Mucosa of stomach (tissue), 1 donor: ENCODE results near the gene TOMM70.
A peak's percentile ranks its signal among the peaks of the same experiment; 100 is the strongest.
"Not testable (repeated sequence)": the region's sequence is repeated elsewhere in the genome, so short reads cannot be mapped to it uniquely, and the experiment has no call there.

ENCODE experiments used
- H3K27me3 ChIP-seq: one replicate; pipeline ENCODE4 v1.7.0; 2013; ENCODE audit warnings: mild to moderate bottlenecking, low read length; ENCODE audit not compliant: control insufficient read depth, insufficient read depth
- H3K36me3 ChIP-seq: one replicate; pipeline ENCODE4 v1.7.0; 2013; ENCODE audit warnings: low read length; ENCODE audit not compliant: control insufficient read depth, insufficient read depth
- H3K4me1 ChIP-seq: one replicate; pipeline ENCODE4 v1.7.0; 2013; ENCODE audit warnings: mild to moderate bottlenecking, low read length; ENCODE audit not compliant: control insufficient read depth, insufficient read depth
- H3K4me3 ChIP-seq: one replicate; pipeline ENCODE4 v1.7.0; 2013; ENCODE audit warnings: low read length
- H3K9ac ChIP-seq: one replicate; pipeline ENCODE4 v1.7.0; 2013; ENCODE audit warnings: mild to moderate bottlenecking, low read length, moderate library complexity
- H3K9me3 ChIP-seq: one replicate; pipeline ENCODE4 v1.7.0; 2013; ENCODE audit warnings: mild to moderate bottlenecking, low read length, moderate library complexity; ENCODE audit not compliant: control insufficient read depth
- donor health status: Pancreatic carcinoma.

TOMM70 gene

DNA sequence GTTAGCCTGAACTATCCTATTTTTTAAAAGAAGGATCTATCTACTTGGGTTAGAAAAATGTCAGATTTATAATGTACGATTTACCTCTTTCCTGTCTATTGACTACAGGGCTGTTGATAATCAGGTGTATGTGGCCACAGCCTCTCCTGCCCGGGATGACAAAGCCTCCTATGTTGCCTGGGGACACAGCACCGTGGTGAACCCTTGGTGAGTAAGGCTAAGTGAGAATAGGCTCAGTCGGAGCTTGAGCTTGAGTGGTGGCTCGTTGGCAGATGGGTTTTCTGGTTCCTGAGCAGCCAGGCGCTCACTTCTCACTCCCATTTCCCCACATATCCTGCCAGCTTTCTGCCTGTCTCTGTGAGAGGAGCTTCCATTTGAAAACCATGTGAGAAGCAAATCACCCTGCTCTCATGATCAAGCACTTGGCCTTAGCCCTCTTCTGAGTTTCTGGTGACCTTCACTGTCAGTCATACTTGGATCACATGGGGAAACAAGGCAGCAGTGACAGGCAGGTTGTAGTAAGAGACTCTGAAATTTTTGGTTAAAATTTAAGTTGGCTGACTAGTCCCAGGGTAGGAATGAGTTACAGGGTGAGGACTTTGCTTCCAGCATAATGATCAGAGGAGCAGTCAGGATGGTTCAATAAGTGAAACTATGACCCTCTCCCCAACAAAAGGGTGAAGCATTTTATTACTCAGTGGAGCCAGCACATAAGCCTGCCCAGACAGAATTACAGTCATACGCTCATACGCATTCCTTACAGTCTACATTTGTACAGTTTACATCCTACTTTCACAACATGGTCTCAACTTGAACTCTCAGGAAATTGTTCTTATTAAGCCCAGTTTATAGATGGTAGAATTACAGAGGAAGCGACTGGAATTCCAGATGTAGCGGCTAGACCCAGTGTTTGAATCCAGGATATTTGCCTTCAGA, 48.3 kb downstream of the TOMM70 start:
- no peaks in the 10 kb centered on the region for H3K4me1 ChIP-seq
- no peaks in the 10 kb centered on the region for H3K36me3 ChIP-seq
- H3K9ac ChIP-seq = no peak overlapping the region
- no peaks in the 10 kb centered on the region for H3K27me3 ChIP-seq
- no peaks in the 10 kb centered on the region for H3K9me3 ChIP-seq
- no peak overlapping the region for H3K4me3 ChIP-seq

DNA sequence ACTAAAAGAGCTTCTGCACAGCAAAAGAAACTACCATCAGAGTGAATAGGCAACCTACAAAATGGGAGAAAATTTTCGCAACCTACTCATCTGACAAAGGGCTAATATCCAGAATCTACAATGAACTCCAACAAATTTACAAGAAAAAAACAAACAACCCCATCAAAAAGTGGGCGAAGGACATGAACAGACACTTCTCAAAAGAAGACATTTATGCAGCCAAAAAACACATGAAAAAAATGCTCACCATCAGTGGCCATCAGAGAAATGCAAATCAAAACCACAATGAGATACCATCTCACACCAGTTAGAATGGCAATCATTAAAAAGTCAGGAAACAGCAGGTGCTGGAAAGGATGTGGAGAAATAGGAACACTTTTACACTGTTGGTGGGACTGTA, 49.1 kb downstream of the TOMM70 start:
- H3K36me3 ChIP-seq, H3K27me3 ChIP-seq, H3K4me1 ChIP-seq: not testable (repeated sequence)

GRCh38 chr3:100348727-100349126, 52.2 kb downstream of the TOMM70 start:
- Histone ChIP-seq H3K36me3 (peaks cover 10% of the 10 kb centered on the region), H3K4me1 (no peaks in the 10 kb centered on the region), H3K9ac (no peak overlapping the region), H3K27me3 (no peaks in the 10 kb centered on the region), H3K4me3 (no peak overlapping the region), H3K9me3 (no peaks in the 10 kb centered on the region)

More for the DNA sequence above, 49.1 kb downstream of the TOMM70 start:
- not testable (repeated sequence) for H3K9me3 ChIP-seq, H3K4me3 ChIP-seq, H3K9ac ChIP-seq

DNA sequence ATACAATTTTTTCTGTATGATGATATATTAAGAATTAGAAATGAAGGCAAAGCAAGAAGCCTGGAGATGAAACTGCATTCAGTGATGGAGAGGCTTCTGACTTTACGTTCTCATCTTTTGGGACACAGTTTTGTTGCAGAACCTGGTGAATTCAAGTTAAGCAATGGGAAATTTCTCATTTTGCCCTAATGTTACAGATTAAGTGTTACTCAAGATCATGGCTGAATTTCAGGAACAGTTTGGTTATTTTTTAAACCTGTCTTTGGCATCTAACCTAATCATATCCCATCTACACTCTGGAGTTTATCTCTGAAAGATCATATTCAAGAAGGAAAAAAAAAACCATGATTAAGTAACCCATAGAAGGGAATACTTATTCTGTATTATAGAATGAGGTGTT, 60.4 kb downstream of the TOMM70 start:
- H3K9ac ChIP-seq = no peak overlapping the region
- no peaks in the 10 kb centered on the region for H3K9me3 ChIP-seq
- H3K4me3 ChIP-seq = no peak overlapping the region
- H3K36me3 ChIP-seq = peaks cover 5% of the 10 kb centered on the region
- peaks cover 4% of the 10 kb centered on the region for H3K4me1 ChIP-seq
- no peaks in the 10 kb centered on the region for H3K27me3 ChIP-seq

- peaks cover 7% of the 10 kb centered on the region for H3K4me1 ChIP-seq
- peaks cover 5% of the 10 kb centered on the region for H3K36me3 ChIP-seq
- no peaks in the 10 kb centered on the region for H3K27me3 ChIP-seq
- H3K4me3 ChIP-seq = no peak overlapping the region
- no peak overlapping the region for H3K9ac ChIP-seq
- no peaks in the 10 kb centered on the region for H3K9me3 ChIP-seq
These were observed 61.1 kb downstream of the TOMM70 start for GRCh38 chr3:100339786-100340185.

GRCh38 chr3:100338911-100339310, 62.0 kb downstream of the TOMM70 start:
- H3K36me3 ChIP-seq = peaks cover 2% of the 10 kb centered on the region
- H3K4me1 ChIP-seq = peaks cover 7% of the 10 kb centered on the region
- no peaks in the 10 kb centered on the region for H3K27me3 ChIP-seq
- H3K9ac ChIP-seq = no peak overlapping the region
- H3K4me3 ChIP-seq = no peak overlapping the region
- H3K9me3 ChIP-seq = no peaks in the 10 kb centered on the region

DNA sequence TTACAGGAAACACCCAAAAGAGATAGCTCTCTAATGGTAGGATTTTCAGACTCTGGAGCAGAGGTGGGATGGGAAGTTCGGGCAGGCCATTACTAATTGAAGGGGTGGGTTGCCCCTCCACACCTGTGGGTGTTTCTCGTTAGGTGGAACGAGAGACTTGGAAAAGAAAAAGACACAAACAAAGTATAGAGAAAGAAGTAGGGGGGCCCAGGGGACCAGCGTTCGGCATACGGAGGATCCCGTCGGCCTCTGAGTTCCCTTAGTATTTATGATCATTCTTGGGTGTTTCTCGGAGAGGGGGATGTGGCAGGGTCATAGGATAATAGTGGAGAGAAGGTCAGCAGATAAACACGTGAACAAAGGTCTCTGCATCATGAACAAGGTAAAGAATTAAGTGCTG, 64.7 kb downstream of the TOMM70 start:
- H3K4me1 ChIP-seq, H3K9ac ChIP-seq, H3K4me3 ChIP-seq, H3K9me3 ChIP-seq, H3K36me3 ChIP-seq, H3K27me3 ChIP-seq: not testable (repeated sequence)

- peak overlapping the region; percentile 48 for H3K4me3 ChIP-seq
- H3K9ac ChIP-seq = peak overlapping the region; percentile 61
- H3K36me3 ChIP-seq = no peaks in the 10 kb centered on the region
- H3K4me1 ChIP-seq = peaks cover 7% of the 10 kb centered on the region
- no peaks in the 10 kb centered on the region for H3K27me3 ChIP-seq
- no peaks in the 10 kb centered on the region for H3K9me3 ChIP-seq
These were observed 65.5 kb downstream of the TOMM70 start for GRCh38 chr3:100335434-100335833.

DNA sequence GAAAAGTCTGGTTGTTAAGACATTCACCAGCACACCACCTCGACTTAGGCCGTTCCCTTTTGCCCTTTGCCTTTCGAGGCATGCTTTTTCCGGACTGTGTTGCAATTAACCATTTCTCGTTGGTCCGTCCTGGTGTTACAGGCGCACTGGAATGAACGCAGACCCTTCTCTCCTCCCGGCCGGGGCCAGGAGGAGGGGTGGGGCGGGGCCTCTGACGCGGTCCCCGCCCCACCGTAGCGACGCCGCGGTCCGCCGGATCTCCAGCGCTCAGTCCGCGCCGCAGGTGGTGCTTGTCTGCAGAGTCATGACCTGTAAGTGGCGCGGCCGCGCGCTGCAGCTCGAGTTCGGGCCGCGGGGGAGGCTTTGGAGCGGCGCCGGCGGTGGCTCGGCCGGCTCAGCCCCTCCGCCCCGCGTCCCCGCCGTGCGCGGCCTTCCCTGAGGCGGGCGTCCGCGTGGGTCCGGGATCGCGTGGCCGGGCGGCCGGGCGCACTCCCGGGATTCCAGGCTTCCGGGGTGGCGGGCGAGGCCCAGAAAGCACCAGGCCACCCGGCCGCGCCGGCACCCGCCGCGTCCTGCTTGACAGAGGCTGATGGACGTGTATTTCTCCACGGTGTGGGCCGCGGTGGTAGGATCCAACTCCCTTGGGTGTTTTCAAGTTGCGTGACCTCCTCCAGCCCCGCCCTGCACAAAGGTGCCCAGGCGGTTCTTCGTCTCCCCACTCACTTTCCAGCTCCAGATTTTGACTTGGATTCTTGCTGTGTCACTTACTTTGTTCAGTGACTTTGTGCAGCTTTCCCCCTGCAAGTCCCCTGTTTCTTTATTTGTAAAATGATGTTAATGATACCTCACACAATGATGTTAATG, 66.2 kb downstream of the TOMM70 start, which contains the start of gene NIT2:
Gene NIT2, plus strand, starts transcription at position 270 of the 864 bp plus-strand sequence. Its CDS starts 35 bp downstream, at position 305.
- peak within 1 kb of the TSS; percentile 61 for H3K9ac ChIP-seq
- H3K4me1 ChIP-seq = peaks cover 7% of the 10 kb centered on the region
- peak within 1 kb of the TSS; percentile 48 for H3K4me3 ChIP-seq
- no peaks in the 10 kb centered on the region for H3K9me3 ChIP-seq
- H3K27me3 ChIP-seq = no peaks in the 10 kb centered on the region
- no peaks in the 10 kb centered on the region for H3K36me3 ChIP-seq

- Histone ChIP-seq H3K9me3 (no peaks in the 10 kb centered on the region), H3K36me3 (no peaks in the 10 kb centered on the region), H3K27me3 (no peaks in the 10 kb centered on the region), H3K4me1 (peaks cover 7% of the 10 kb centered on the region), H3K9ac (peak overlapping the region; percentile 61), H3K4me3 (peak overlapping the region; percentile 48)
These were observed 66.9 kb downstream of the TOMM70 start for GRCh38 chr3:100333970-100334487.

DNA sequence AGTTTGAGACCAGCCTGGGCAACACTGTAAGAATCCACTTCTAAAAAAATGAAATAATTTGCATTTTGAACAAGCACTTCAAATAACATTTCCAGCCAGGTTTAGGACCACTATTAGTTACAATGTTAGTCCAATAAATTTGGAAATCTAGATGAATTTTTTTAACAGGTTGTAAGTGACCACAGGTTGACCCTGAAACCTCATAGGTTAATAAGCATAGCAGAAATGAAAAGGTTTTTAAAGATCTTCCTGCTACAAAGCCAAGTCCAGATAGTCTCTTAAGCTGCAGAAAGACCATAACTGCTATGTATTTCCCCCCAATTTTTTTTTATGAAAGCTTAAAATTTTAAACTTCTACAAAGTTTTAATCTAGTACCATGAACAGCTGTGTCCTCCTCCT, 67.8 kb downstream of the TOMM70 start:
- Histone ChIP-seq H3K9me3 (no peaks in the 10 kb centered on the region), H3K4me1 (peaks cover 7% of the 10 kb centered on the region), H3K36me3 (no peaks in the 10 kb centered on the region), H3K4me3 (no peak overlapping the region), H3K27me3 (no peaks in the 10 kb centered on the region), H3K9ac (no peak overlapping the region)

DNA sequence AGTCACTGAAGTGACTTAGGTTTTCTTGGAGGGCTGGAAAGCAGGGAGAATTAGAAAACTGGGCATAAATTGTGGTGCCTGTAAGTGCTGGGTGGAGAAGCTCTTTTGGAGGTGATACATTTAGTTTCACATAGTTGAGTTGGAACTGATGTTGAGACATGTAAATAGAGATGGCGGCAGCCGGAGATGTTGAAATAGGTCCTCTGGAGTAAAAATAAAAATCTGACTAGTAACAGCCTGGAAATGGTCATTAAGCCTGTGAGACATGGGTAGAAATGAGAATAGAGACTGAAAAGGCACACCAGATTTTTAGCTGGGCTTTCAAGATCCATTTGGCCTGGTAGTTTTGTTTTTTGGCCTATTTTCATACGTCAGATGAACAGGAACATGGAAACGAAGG, 69.2 kb downstream of the TOMM70 start:
- H3K4me3 ChIP-seq = no peak overlapping the region
- H3K9ac ChIP-seq = no peak overlapping the region
- H3K9me3 ChIP-seq = no peaks in the 10 kb centered on the region
- no peaks in the 10 kb centered on the region for H3K27me3 ChIP-seq
- H3K36me3 ChIP-seq = no peaks in the 10 kb centered on the region
- H3K4me1 ChIP-seq = peaks cover 7% of the 10 kb centered on the region
